ENCODE results near the gene AKAIN1. TPM values are rescaled to one million over a fixed set of nuclear protein-coding genes. Genes with fewer than 3 reads are reported as not detected.

Gene AKAIN1
- total RNA-seq, 1 donor from 2014 or later: 4.5 TPM

- DNase-seq (ENCODE audit: low spot score in 2 of 2) (no peak), FAIRE-seq (no peak)
These were observed 32.2 kb downstream of the AKAIN1 start for GRCh38 chr18:5164903-5165302.

GRCh38 chr18:5162111-5162510, 34.9 kb downstream of the AKAIN1 start:
- no peak for DNase-seq (ENCODE audit: low spot score in 2 of 2)
- FAIRE-seq: no peak

- DNase-seq (ENCODE audit: low spot score in 2 of 2): no peak
- FAIRE-seq: no peak
These were observed 38.0 kb downstream of the AKAIN1 start for GRCh38 chr18:5159080-5159479.

- no peak for FAIRE-seq
- DNase-seq (ENCODE audit: low spot score in 2 of 2): no peak
These were observed 38.5 kb downstream of the AKAIN1 start for GRCh38 chr18:5158587-5158986.

- FAIRE-seq (no peak), DNase-seq (ENCODE audit: low spot score in 2 of 2) (no peak)
These were observed 38.9 kb downstream of the AKAIN1 start for GRCh38 chr18:5158172-5158571.

GRCh38 chr18:5155907-5156287, 41.2 kb downstream of the AKAIN1 start:
- FAIRE-seq (no peak), DNase-seq (ENCODE audit: low spot score in 2 of 2) (no peak)

- DNase-seq (ENCODE audit: low spot score in 2 of 2) (no peak), FAIRE-seq (no peak)
These were observed 41.7 kb downstream of the AKAIN1 start for GRCh38 chr18:5155218-5155906.

- FAIRE-seq (no peak), DNase-seq (ENCODE audit: low spot score in 2 of 2) (no peak)
These were observed 44.6 kb downstream of the AKAIN1 start for GRCh38 chr18:5152343-5153020.

GRCh38 chr18:5150894-5151293, 46.2 kb downstream of the AKAIN1 start:
- no peak for DNase-seq (ENCODE audit: low spot score in 2 of 2)
- FAIRE-seq: no peak

GRCh38 chr18:5146093-5146492, 51.0 kb downstream of the AKAIN1 start:
- FAIRE-seq: no peak

GRCh38 chr18:5145168-5145825, 51.8 kb downstream of the AKAIN1 start:
- DNase-seq (ENCODE audit: low spot score in 2 of 2): peak in 1 of 2 donors; percentile 3
- no peak for FAIRE-seq

More at GRCh38 chr18:5146093-5146492, 51.0 kb downstream of the AKAIN1 start:
- no peak for DNase-seq (ENCODE audit: low spot score in 2 of 2)

- DNase-seq (ENCODE audit: low spot score in 2 of 2) (no peak), FAIRE-seq (no peak)
These were observed 52.4 kb downstream of the AKAIN1 start for GRCh38 chr18:5144629-5145028.

- FAIRE-seq (no peak), DNase-seq (ENCODE audit: low spot score in 2 of 2) (no peak)
These were observed 54.2 kb downstream of the AKAIN1 start for GRCh38 chr18:5142859-5143258.

GRCh38 chr18:5142131-5142530, 54.9 kb downstream of the AKAIN1 start:
- DNase-seq (ENCODE audit: low spot score in 2 of 2) (no peak), FAIRE-seq (no peak)

- no peak for FAIRE-seq
- DNase-seq (ENCODE audit: low spot score in 2 of 2): no peak
These were observed 59.8 kb downstream of the AKAIN1 start for GRCh38 chr18:5137261-5137660.

GRCh38 chr18:5132987-5133386, 64.1 kb downstream of the AKAIN1 start:
- no peak for FAIRE-seq
- DNase-seq (ENCODE audit: low spot score in 2 of 2): no peak

- no peak for DNase-seq (ENCODE audit: low spot score in 2 of 2)
- no peak for FAIRE-seq
These were observed 74.8 kb downstream of the AKAIN1 start for GRCh38 chr18:5122272-5122671.

GRCh38 chr18:5110266-5110665, 86.8 kb downstream of the AKAIN1 start:
- DNase-seq (ENCODE audit: low spot score in 2 of 2): no peak
- no peak for FAIRE-seq

- FAIRE-seq (no peak), DNase-seq (ENCODE audit: low spot score in 2 of 2) (no peak)
These were observed 89.1 kb downstream of the AKAIN1 start for GRCh38 chr18:5107988-5108387.

- no peak for FAIRE-seq
- no peak for DNase-seq (ENCODE audit: low spot score in 2 of 2)
These were observed 90.3 kb downstream of the AKAIN1 start for GRCh38 chr18:5106730-5107129.

- no peak for FAIRE-seq
- no peak for DNase-seq (ENCODE audit: low spot score in 2 of 2)
These were observed 92.8 kb downstream of the AKAIN1 start for GRCh38 chr18:5104246-5104645.

- DNase-seq (ENCODE audit: low spot score in 2 of 2): no peak
- FAIRE-seq: no peak
These were observed 93.4 kb downstream of the AKAIN1 start for GRCh38 chr18:5103693-5104092.

Data from frontal cortex (tissue), 4 donors.